ENCODE data around the gene KLC3.

Gene KLC3

GRCh38 chr19:45314708-45315245, 25.8 kb upstream of the KLC3 start:
- no peaks in the 10 kb centered on the region for H3K9me2 ChIP-seq (replicated peaks; ENCODE audit: control insufficient read depth, low read length)
- H3K36me3 ChIP-seq (ENCODE audit: control insufficient read depth, low read length): no peaks in the 10 kb centered on the region
- no peak overlapping the region for H3K4me2 ChIP-seq (ENCODE audit: low read length)
- H3F3A ChIP-seq (ENCODE audit: control insufficient read depth, insufficient read depth): no peaks in the 10 kb centered on the region
- no peak overlapping the region for H3K27ac ChIP-seq (ENCODE audit: low read depth, low read length)
- H3K4me1 ChIP-seq (ENCODE audit: control insufficient read depth, low read length): no peaks in the 10 kb centered on the region
- H3K79me2 ChIP-seq (ENCODE audit: control insufficient read depth, low read length): no peaks in the 10 kb centered on the region
- TF ChIP-seq, protein P1, sequence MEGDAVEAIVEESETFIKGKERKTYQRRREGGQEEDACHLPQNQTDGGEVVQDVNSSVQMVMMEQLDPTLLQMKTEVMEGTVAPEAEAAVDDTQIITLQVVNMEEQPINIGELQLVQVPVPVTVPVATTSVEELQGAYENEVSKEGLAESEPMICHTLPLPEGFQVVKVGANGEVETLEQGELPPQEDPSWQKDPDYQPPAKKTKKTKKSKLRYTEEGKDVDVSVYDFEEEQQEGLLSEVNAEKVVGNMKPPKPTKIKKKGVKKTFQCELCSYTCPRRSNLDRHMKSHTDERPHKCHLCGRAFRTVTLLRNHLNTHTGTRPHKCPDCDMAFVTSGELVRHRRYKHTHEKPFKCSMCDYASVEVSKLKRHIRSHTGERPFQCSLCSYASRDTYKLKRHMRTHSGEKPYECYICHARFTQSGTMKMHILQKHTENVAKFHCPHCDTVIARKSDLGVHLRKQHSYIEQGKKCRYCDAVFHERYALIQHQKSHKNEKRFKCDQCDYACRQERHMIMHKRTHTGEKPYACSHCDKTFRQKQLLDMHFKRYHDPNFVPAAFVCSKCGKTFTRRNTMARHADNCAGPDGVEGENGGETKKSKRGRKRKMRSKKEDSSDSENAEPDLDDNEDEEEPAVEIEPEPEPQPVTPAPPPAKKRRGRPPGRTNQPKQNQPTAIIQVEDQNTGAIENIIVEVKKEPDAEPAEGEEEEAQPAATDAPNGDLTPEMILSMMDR (IDR thresholded peaks at IDR 0.05; ENCODE audit: low read depth, low read length, poor library complexity, severe bottlenecking): no peak
- H3K9me3 ChIP-seq (ENCODE audit: control insufficient read depth, insufficient read depth, low read length): no peaks in the 10 kb centered on the region
- no peaks in the 10 kb centered on the region for H4K20me1 ChIP-seq (ENCODE audit: control insufficient read depth, insufficient read depth, low read depth, low read length)
- H3K27me3 ChIP-seq (ENCODE audit: control insufficient read depth, low read length): no peaks in the 10 kb centered on the region
- no peak overlapping the region for H3K4me3 ChIP-seq (ENCODE audit: low read length)

- Histone ChIP-seq H3K9me3 (ENCODE audit: control insufficient read depth, insufficient read depth, low read length) (no peaks in the 10 kb centered on the region), H3K79me2 (ENCODE audit: control insufficient read depth, low read length) (no peaks in the 10 kb centered on the region), H3K4me2 (ENCODE audit: low read length) (no peak overlapping the region), H3K36me3 (ENCODE audit: control insufficient read depth, low read length) (no peaks in the 10 kb centered on the region), H3K9me2 (replicated peaks; ENCODE audit: control insufficient read depth, low read length) (no peaks in the 10 kb centered on the region), H3K4me1 (ENCODE audit: control insufficient read depth, low read length) (no peaks in the 10 kb centered on the region), H3K27me3 (ENCODE audit: control insufficient read depth, low read length) (no peaks in the 10 kb centered on the region), H4K20me1 (ENCODE audit: control insufficient read depth, insufficient read depth, low read depth, low read length) (no peaks in the 10 kb centered on the region), H3K27ac (ENCODE audit: low read depth, low read length) (no peak overlapping the region), H3F3A (ENCODE audit: control insufficient read depth, insufficient read depth) (no peaks in the 10 kb centered on the region), H3K4me3 (ENCODE audit: low read length) (no peak overlapping the region)
- no peak for TF ChIP-seq EZH2phosphoT487 (IDR thresholded peaks at IDR 0.05; ENCODE audit: borderline replicate concordance, low read length)
- TF ChIP-seq, protein P1 (IDR thresholded peaks at IDR 0.05; ENCODE audit: low read depth, low read length, poor library complexity, severe bottlenecking): no peak
Observed at GRCh38 chr19:45315304-45315703, 25.2 kb upstream of the KLC3 start.

DNA sequence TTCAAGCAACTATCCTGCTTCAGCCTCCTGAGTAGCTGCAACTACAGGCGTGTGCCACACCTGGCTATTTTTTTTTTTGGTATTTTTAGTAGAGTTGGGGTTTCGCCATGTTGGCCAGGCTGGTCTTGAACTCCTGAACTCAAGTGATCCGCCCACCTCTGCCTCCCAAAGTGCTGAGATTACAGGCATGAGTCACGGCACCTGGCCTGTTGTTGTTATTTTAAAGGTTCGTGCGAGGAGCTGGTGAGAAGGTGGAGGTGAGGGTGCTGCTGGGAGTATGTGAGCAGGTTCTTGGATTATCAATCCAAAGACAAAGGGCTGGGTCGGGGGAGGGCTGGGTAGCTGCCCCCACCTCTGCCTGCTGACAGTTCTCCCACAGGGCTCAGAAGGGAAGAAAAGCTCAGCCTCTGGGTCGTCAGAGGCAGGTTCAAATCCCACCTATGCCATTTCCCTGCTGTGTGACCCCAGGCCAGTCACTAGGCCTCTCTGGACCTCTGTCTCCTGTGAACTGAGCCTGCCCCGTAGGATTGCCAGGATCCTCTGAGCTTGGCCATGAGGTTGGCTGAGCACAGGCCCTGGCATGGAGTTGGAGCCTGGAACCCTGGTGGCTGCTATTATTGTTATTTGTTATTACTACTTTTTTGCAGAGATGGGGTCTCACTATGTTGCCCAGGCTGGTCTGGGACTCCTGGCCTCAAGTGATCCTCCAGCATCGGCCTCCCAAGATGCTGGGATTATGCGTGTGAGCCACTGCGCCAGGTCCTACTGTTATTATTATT, 19.4 kb upstream of the KLC3 start:
- Histone ChIP-seq H3K9me2 (replicated peaks; ENCODE audit: control insufficient read depth, low read length) (no peaks in the 10 kb centered on the region), H3K4me2 (ENCODE audit: low read length) (no peak overlapping the region), H3K79me2 (ENCODE audit: control insufficient read depth, low read length) (no peaks in the 10 kb centered on the region), H3K27me3 (ENCODE audit: control insufficient read depth, low read length) (peaks cover 17% of the 10 kb centered on the region), H3K9me3 (ENCODE audit: control insufficient read depth, insufficient read depth, low read length) (no peaks in the 10 kb centered on the region), H3F3A (ENCODE audit: control insufficient read depth, insufficient read depth) (no peaks in the 10 kb centered on the region), H4K20me1 (ENCODE audit: control insufficient read depth, insufficient read depth, low read depth, low read length) (no peaks in the 10 kb centered on the region), H3K4me1 (ENCODE audit: control insufficient read depth, low read length) (peaks cover 5% of the 10 kb centered on the region), H3K36me3 (ENCODE audit: control insufficient read depth, low read length) (no peaks in the 10 kb centered on the region), H3K4me3 (ENCODE audit: low read length) (no peak overlapping the region), H3K27ac (ENCODE audit: low read depth, low read length) (no peak overlapping the region)
- TF ChIP-seq, protein P1 (IDR thresholded peaks at IDR 0.05; ENCODE audit: low read depth, low read length, poor library complexity, severe bottlenecking): no peak
- no peak for TF ChIP-seq EZH2phosphoT487 (IDR thresholded peaks at IDR 0.05; ENCODE audit: borderline replicate concordance, low read length)
